Osteocyte (in vitro differentiated cells): ENCODE measurements around the gene CGA. TPM values are rescaled to one million over a fixed set of nuclear protein-coding genes. Genes with fewer than 3 reads are reported as not detected.

Source experiments
- DNase-seq: peaks from one replicate; pipeline ENCODE4 v3.0.0; 2021; ENCODE audit warnings: mixed read lengths; ENCODE audit not compliant: unreplicated experiment; ENCODE audit errors: extremely low spot score
- H3K27ac Mint-ChIP-seq: one replicate; pipeline ENCODE4 v1.8.0; 2021; ENCODE audit warnings: mild to moderate bottlenecking, mixed read lengths; ENCODE audit not compliant: unreplicated experiment
- H3K27me3 Mint-ChIP-seq: one replicate; pipeline ENCODE4 v1.8.0; 2021; ENCODE audit warnings: mixed read lengths; ENCODE audit not compliant: unreplicated experiment
- H3K36me3 Mint-ChIP-seq: one replicate; pipeline ENCODE4 v1.8.0; 2021; ENCODE audit warnings: mixed read lengths; ENCODE audit not compliant: unreplicated experiment
- H3K4me1 Mint-ChIP-seq: one replicate; pipeline ENCODE4 v1.8.0; 2021; ENCODE audit warnings: mixed read lengths; ENCODE audit not compliant: unreplicated experiment
- H3K4me3 Mint-ChIP-seq: one replicate; pipeline ENCODE4 v1.8.0; 2021; ENCODE audit warnings: mild to moderate bottlenecking, moderate library complexity, mixed read lengths; ENCODE audit not compliant: unreplicated experiment
- H3K9me3 Mint-ChIP-seq: one replicate; pipeline ENCODE4 v1.8.0; 2021; ENCODE audit warnings: mixed read lengths; ENCODE audit not compliant: unreplicated experiment
- total RNA-seq: library from RNA; stranded (reverse); gene quantifications from 2 replicates; pipeline ENCODE4 v1.2.1, GENCODE V29; 2021
- TF ChIP-seq, protein P1 (sequence below): fragments of 200-600 bp; sonication (generic); IDR thresholded peaks from 2 replicates; pipeline ENCODE4 v1.5.0; 2021; ENCODE audit warnings: antibody characterized with exemption, mild to moderate bottlenecking, moderate library complexity

CGA gene
- total RNA-seq, 1 donor from 2014 or later = not detected

DNA sequence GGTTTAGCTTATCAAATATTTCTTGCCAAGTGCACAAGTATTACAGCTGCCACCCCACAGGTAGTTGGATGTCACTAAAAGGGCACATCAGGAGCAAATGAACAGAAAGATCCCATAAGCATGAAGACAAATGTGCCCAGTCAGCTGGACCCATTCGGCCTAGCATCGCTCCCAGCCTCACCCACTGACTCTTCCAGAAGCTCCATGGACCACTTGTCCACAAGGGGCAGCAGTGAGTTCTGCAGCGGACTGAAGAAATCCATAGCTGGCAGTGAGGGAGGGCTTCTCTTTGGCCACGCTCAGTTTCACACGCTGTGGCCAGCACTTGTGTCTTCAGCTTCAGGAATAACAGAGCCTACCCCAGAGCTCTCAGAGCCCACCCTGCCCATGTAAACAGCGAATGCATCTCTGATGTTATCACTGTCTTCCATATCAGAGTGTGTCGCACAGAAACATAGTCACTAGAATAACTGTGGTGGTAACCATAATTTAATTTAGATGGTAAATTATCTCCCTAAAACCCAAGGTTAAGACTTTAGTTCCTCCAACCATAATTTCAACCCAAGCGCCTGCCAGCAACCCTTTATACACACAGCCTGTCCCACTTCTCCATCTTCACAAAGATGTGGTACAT lies 15.8 kb downstream of the CGA start:
- Mint-ChIP-seq H3K4me1 (no peaks in the 10 kb centered on the region), H3K27me3 (peaks cover 36% of the 10 kb centered on the region), H3K27ac (no peak overlapping the region), H3K9me3 (no peaks in the 10 kb centered on the region), H3K4me3 (no peak overlapping the region), H3K36me3 (no peaks in the 10 kb centered on the region)
- TF ChIP-seq, protein P1, sequence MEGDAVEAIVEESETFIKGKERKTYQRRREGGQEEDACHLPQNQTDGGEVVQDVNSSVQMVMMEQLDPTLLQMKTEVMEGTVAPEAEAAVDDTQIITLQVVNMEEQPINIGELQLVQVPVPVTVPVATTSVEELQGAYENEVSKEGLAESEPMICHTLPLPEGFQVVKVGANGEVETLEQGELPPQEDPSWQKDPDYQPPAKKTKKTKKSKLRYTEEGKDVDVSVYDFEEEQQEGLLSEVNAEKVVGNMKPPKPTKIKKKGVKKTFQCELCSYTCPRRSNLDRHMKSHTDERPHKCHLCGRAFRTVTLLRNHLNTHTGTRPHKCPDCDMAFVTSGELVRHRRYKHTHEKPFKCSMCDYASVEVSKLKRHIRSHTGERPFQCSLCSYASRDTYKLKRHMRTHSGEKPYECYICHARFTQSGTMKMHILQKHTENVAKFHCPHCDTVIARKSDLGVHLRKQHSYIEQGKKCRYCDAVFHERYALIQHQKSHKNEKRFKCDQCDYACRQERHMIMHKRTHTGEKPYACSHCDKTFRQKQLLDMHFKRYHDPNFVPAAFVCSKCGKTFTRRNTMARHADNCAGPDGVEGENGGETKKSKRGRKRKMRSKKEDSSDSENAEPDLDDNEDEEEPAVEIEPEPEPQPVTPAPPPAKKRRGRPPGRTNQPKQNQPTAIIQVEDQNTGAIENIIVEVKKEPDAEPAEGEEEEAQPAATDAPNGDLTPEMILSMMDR = peak; percentile 89
- peak; percentile 87 for DNase-seq

DNA sequence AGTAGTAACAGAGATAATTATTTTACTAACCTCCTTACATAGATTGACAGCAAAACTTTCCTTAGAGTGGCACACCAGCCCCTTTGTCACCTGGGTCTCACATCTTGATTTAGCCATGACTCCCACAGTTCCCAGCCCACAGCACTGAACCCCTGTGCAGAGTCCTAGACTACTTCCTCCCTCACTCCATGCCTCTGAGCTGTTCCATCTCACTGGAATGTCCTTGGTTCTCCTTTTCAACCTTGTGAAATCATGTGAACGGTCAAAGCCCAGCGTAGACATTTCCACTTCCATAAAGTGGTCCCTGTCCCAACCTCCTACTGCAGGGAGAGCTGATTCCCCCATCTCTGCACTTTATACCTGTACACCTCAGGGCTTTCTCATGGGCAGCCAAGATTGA lies 19.7 kb downstream of the CGA start:
- Mint-ChIP-seq H3K36me3 (no peaks in the 10 kb centered on the region), H3K27me3 (peaks cover 36% of the 10 kb centered on the region), H3K4me3 (no peak overlapping the region), H3K4me1 (no peaks in the 10 kb centered on the region), H3K27ac (no peak overlapping the region), H3K9me3 (no peaks in the 10 kb centered on the region)
- TF ChIP-seq, protein P1 = no peak
- DNase-seq = no peak

DNA sequence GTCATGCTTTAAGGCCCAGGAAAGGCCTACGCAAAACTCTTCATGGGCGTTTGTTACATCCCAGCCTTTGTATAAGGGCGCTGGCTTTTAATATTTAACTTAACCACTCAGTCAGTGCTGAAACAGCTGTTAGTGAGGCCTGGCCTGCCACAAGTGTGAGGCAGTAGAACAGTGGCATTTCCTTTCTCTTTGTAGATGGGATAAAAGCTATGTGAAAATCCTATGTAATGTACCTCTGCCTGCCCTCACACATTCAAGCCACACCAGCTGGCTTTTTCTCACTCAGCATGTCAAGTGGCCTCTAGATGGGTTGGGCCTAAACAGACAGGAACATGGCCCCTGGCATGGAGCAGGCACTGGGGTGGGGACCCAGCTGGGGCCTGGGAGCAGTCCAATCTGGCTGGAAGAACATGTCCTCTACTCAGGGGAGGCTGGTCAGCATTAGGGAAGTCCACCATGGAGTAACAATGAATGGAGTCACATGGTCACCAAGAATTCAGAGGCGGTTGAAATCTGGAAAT lies 20.7 kb downstream of the CGA start:
- Mint-ChIP-seq H3K36me3 (no peaks in the 10 kb centered on the region), H3K4me3 (no peak overlapping the region), H3K4me1 (no peaks in the 10 kb centered on the region), H3K9me3 (no peaks in the 10 kb centered on the region), H3K27me3 (peaks cover 33% of the 10 kb centered on the region), H3K27ac (no peak overlapping the region)
- no peak for DNase-seq
- TF ChIP-seq, protein P1 = no peak

DNA sequence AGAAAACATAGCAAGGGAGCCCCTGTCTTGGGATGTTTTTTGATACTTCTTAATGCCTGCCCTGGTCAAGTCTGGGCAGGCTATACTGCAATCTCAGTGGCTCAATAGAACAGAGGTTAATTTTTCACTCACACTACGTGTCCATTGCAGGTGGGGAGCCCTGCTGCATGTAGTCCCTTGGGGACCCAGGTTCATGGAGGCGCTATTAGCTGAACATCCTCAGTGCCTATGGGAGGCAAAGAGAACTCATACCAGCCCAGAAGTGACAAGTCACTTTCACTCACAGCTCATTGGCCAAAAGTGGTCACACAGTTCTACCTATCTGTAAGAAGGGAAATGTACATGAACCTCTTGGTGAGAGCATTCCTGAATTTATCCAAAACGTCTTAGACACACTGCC lies 23.2 kb downstream of the CGA start:
- no peaks in the 10 kb centered on the region for H3K9me3 Mint-ChIP-seq
- TF ChIP-seq, protein P1 = no peak
- no peak overlapping the region for H3K27ac Mint-ChIP-seq
- no peak overlapping the region for H3K4me3 Mint-ChIP-seq
- peaks cover 55% of the 10 kb centered on the region for H3K27me3 Mint-ChIP-seq
- no peak for DNase-seq
- H3K4me1 Mint-ChIP-seq = peaks cover under 1% of the 10 kb centered on the region
- H3K36me3 Mint-ChIP-seq = no peaks in the 10 kb centered on the region

DNA sequence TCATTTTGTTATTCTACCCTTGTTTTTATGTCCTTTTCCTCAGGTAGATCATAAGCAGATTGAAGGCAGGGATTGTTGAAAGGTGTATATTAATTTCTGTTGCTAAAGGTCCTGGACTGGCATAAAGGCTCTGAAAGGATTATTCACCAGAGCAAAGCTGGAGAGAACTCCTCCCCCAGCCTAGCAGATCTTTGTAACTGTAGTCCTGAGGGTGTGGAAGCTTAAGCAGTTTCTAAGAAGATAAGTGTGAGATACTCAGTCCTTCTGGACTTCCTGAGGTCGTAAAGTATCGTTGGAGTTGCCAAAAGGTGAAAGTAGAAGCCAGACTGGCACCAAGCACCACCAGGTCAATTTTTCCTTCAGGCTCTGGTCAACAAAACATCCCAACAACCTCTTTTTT lies 24.2 kb downstream of the CGA start:
- peaks cover 3% of the 10 kb centered on the region for H3K4me1 Mint-ChIP-seq
- no peak overlapping the region for H3K27ac Mint-ChIP-seq
- H3K27me3 Mint-ChIP-seq = peaks cover 61% of the 10 kb centered on the region
- H3K4me3 Mint-ChIP-seq = no peak overlapping the region
- DNase-seq = no peak
- TF ChIP-seq, protein P1 = no peak
- no peaks in the 10 kb centered on the region for H3K36me3 Mint-ChIP-seq
- no peaks in the 10 kb centered on the region for H3K9me3 Mint-ChIP-seq
